Measurements from ENCODE around the gene GATB.
"Not testable (repeated sequence)": the region's sequence is repeated elsewhere in the genome, so short reads cannot be mapped to it uniquely, and the experiment has no call there.

DNA sequence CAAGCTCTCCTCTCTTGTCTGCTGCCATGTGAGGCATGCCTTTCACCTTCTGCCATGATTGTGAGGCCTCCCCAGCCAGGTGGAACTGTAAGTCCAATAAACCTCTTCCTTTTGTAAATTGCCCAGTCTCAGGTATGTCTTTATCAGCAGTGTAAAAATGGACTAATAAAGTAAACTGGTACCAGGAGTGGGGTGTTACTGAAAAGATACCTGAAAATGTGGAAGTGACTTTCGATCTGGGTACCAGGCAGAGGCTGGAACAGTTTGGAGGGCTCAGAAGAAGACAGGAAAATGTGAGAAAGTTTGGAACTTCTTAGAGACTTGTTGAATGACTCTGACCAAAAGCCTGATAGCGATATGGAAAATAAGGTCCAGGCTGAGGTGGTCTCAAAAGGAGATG is 24.0 kb downstream of the GATB start:
- TF ChIP-seq CTCF (optimal IDR thresholded peaks at IDR 0.05 in 1 of 3, IDR thresholded peaks at IDR 0.05 in 1 of 3, conservative IDR thresholded peaks at IDR 0.05 in 1 of 3; ENCODE audit: extremely low read depth in 1 of 3, insufficient read depth in 2 of 3, low read length in 3 of 3); EZH2 (IDR thresholded peaks at IDR 0.05; ENCODE audit: low read length): not testable (repeated sequence)

Measured in keratinocyte (primary cell).